ENCODE measurements around the gene PMEPA1.

PMEPA1 gene

DNA sequence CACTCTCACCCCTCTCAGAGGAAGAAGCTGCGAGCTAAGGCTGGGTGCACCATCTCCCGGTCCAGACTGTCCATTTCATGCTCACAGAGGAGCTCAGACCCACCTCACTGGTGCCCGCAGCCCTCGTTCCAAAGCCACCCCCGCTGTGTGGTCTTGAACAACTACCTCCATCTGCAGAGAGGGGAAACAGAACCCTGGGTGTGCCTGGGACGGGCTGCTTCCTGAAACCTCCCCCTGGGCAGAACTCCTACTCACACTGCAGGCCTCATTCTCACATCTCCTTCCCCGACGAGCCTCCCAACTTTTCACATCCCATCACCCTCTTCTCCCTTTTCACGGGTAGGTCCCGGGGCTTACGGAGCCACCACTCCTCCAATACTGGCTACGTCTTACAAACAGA is 18.1 kb downstream of the PMEPA1 start:
- DNase-seq = no peak

DNA sequence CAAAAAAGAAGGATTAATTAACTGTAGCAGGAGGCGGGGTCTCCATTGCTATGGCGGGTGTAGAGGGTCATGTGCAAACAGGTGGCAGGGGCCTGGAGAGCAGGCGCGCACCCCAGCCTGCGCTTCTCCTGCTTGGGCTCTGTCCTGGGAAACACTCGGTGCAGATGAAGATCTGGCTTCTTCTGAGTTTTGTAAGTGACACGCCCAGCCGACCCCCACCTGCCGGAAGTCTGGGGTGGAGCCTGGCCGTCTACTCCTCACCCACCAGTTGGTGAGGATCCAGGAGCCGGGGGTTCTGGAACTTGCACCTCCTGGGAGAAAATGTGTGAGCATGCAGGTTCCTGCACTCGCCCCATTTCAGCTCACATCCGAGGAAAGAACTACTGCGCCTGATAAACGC is 19.3 kb downstream of the PMEPA1 start:
- DNase-seq = no peak

DNA sequence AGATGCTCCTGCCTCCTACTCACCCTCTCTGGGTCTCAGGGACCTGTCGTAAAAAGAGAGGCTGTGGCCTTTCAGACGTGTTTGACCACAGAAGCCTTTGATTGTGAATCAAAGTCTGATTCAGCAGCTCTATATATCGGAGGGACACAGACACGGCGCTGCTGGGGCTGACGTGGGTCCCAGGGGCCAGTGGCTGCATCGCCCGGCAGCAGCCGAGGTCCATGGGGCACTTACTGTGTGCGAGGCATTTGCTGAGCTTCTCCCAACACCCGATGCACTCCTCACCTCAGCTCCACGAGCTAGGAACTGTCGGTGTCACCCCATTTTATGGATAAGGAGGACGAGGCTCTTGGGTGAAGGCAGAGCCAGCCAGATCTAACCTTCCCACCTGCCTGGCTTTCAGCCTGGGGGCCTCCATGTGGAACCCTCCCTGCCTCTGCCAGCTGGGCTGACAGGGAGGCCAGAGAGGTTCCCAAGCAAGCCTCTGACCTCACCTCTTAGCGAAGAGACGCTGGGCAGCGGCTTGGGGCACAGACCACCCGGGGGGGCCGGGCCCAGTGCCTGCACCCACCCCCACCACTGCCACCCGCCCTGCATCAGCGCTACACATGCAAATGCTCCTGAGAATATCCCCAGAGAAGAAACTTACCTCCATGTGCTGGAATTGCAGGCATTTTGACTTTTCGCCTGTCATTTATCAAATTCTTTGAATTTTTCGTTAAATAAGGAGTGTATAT is 19.9 kb downstream of the PMEPA1 start:
- DNase-seq = no peak

- no peak for DNase-seq
These were observed 21.0 kb downstream of the PMEPA1 start for GRCh38 chr20:57688864-57689263.

DNA sequence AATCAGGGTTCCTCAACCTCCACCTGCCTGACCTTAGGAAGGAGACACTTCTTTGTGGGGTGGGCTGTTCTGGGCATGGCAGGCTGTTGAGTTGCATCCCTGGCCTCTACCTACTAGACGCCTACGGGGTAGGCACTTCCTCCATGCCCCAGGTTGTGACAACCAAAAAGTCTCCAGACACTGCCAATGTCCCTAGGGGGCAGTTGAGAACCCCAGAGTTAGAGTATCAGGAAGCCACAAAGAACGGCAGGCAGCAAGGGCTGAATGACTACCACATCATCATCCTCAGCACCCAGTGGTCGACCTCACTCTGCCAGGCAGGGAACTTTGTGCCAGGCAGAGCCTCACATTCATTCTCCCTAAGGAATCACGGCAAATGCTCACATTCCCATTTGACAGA is 21.5 kb downstream of the PMEPA1 start:
- DNase-seq = no peak

DNA sequence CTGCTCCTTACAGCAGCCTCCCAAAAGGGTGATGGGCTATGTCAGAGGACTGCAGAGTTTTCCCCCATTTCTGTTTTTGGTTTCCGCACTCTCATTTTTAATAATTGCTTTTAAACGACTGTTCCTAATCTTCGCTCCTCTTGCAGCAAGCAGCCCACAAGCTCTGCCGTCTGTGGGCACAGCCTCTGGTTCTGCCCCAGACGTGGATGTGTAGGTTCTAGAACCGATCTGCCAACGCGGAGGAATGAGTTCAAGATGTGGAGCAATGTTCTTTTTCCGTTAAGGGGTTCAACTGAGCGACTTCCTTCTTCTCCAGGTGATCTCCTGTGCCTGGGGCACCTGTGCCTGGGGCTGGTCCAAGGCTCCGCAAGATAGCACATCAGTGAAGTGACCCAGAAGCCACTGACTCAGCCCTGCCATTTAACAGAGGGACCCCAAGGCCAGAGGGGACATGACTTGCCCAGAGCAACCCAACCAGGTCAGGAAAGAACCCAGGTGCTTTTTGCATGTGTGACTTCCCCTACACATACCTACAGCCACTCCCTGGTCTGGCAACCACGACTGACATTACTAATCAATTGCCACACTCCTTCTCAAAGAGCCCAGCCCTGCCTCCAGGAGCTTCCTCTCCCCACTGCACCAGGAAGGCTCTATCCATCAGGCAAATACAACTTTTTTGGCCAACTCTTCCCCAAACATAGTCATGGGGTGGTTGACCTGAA is 22.7 kb downstream of the PMEPA1 start:
- DNase-seq = no peak

DNA sequence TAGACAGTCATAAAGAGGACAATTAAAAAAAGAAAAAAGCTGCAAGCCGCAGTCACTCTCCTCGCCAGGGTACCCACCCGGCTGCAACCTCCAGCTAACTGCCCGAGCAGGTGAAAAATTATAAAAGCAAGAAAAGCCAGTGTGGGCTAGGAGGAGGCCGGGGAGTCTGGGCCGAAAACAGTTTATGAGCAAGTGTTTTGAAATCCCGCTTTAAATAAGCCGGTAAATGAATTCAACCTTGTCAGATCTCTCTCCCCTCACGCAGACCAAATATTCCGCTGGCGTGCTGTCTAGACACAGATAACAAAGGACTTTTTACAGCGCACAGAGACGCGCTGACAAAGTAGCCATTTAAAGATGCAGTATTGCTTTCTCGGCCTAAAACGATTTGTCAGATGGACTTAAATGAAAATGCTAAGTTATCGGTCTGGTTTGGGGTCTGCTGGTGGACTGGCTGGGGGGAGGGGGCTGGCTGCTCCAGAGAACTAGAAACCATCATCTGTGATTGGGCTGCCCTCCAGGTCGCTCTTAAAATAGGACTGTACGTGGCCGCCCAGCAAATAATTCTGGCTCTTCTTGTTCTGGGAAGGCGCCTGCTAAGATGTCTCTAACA is 24.6 kb downstream of the PMEPA1 start:
- DNase-seq = no peak

GRCh38 chr20:57684808-57685140 is 25.0 kb downstream of the PMEPA1 start:
- DNase-seq = no peak

GRCh38 chr20:57683881-57684807 is 25.7 kb downstream of the PMEPA1 start:
- no peak for DNase-seq

- DNase-seq = no peak
These were observed 26.5 kb downstream of the PMEPA1 start for GRCh38 chr20:57683287-57683686.

DNA sequence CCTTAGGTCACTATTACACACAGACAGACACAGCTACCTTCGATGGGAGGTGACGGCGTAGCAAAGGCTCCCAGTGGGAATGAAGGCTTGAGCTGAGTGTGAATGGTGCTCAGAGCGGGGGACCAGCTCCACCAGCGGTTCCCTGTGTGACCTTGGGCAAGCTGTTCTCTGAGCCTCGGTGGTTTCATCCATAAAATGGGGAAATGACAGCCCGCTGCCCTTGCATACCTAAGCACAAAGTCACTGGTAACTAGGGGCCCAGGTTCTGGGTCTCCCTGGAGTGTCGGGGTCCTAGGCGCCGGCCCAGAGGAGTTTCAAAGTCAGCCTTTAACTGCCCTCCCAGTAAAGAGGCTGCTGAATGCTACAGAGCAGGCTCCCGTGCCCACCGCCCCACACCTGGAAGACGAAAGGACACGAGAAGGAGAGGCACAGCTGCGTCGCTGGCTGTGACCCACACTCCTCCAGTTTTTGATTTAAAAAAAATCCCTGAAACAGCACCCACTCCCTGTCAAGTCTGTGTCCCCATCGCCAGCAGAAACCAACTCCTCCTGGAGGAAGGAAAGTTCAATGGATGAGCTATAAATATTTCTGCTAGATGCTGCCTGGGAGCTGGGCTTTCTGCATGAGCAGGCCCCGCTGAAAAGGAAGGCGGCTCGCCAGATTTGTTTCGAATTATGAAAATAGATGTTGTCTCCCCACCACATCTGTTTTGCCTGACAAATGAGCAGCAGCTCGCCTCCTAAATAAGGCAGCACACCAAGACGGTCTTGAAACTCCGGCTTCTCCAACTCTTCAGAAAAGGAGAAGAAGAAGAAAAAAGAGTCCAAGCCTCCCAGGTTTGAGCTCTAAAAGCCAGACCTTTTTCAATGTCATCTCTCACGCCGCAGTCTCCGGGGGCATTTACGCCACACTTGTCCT is 27.4 kb downstream of the PMEPA1 start:
- DNase-seq = no peak

GRCh38 chr20:57680934-57681914 is 28.6 kb downstream of the PMEPA1 start:
- DNase-seq = peak in 1 of 2 donors; percentile 20

- no peak for DNase-seq
These were observed 29.6 kb downstream of the PMEPA1 start for GRCh38 chr20:57680131-57680716.

- no peak for DNase-seq
These were observed 30.7 kb downstream of the PMEPA1 start for GRCh38 chr20:57679113-57679512.

DNA sequence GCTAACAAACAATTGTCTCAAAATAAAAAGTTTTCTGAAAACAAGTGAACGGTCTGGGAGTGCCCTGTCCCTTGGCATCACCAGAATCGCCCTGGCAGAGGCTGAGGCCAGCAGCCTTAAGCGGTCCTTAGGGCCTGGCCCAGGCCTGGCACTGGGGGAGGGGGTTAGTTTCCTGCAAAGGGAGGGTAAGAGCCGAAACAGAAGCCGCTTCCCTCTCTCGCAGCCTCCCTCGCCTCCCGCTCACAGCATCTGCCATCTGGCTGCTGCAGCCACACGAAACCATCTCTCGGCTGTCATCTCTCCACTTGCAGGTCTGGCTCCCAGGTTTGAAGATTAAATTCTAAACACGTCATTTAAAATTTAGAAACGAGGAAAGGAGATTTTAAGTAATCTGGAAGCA is 31.5 kb downstream of the PMEPA1 start:
- no peak for DNase-seq

- DNase-seq = no peak
These were observed 32.2 kb downstream of the PMEPA1 start for GRCh38 chr20:57677584-57677982.

DNA sequence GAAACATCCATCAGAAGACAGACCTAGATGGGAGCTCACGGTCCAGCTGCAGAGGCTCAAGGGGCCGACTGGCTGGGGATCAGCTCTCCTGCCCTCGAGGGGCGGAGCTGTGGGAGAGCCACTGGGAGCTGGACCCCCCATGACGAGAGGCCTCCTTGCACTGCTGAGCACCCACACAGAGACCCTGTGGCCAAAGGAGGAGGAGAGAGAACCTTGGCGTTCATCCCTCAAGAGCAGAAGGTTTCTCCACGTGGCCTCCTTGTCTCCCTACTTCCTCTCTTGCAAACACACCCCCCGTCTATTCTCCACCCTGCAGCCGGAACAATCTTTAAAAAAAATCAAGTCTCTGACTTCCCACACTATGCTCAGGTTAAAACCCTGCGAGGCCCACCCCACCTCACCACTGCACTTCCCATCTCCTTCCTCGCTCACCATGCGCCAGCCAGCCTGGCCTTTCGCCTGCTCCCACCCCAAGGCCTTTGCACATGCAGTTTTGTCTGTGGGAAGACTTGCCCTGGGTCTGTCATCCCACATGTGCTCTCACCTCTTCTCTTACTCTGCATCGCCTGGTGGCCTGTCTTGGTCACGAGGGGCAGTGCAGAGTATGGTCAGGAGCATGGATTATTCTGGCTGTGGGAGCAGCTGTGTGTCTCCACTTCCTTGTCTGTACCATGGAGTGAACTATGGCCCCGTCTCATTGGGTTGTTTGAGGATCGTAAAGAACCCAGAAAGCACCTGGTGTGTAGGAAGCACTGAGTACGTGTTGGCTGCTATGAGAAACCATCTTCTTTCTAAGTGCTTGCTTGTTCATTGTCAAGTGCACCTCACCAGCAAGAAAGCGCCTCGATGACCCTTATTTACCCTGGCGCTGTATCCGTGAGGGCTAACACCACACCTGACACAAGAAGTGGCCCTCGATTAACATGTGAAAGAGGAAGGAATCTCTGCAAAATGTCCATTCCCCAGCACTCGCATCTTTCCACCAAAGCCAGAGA is 32.9 kb downstream of the PMEPA1 start:
- DNase-seq = no peak

GRCh38 chr20:57675773-57676172 is 34.0 kb downstream of the PMEPA1 start:
- DNase-seq = no peak

- DNase-seq = no peak
These were observed 36.8 kb downstream of the PMEPA1 start for GRCh38 chr20:57672953-57673575.
